ENCODE data around the gene MKLN1. TPM values are rescaled to one million over a fixed set of nuclear protein-coding genes. Genes with fewer than 3 reads are reported as not detected.

The MKLN1 gene
- polyA plus RNA-seq, 1 of the 3 experiments (the other 2 are of a cell fraction), result 11.0 TPM

GRCh38 chr7:131424219-131424822 is 96.6 kb downstream of the MKLN1 start:
- H3K9me2 ChIP-seq, result no peaks in the 10 kb centered on the region
- 88% methylated on average over 5 of the region's 5 CpGs for WGBS (ENCODE audit: low lambda C conversion rate)

More at GRCh38 chr7:131424219-131424822, 96.6 kb downstream of the MKLN1 start:
- H2AFZ ChIP-seq (ENCODE audit: low read depth), result no peak overlapping the region
- H3K79me2 ChIP-seq (ENCODE audit: insufficient read depth), result peaks cover 32% of the 10 kb centered on the region
- ChIA-PET POLR2A (no interaction called here), CTCF (interaction anchor here (0.5 to 2.5 kb wide), 19 partner anchors 9 to 442 kb away, joined by 3 to 13 read pairs (median 4); no protein-coding TSS in a partner anchor)
- TF ChIP-seq JUND (IDR thresholded peaks at IDR 0.05), result no peak
- no peak for TF ChIP-seq FOXM1 (IDR thresholded peaks at IDR 0.05; ENCODE audit: low read depth)
- TF ChIP-seq CHD2 (IDR thresholded peaks at IDR 0.05; ENCODE audit: low read length, partially characterized antibody), result peak; percentile 28
- TF ChIP-seq SMC3 (IDR thresholded peaks at IDR 0.05; ENCODE audit: low read depth, low read length), result peak; percentile 79
- no peak for TF ChIP-seq ZBTB33 (IDR thresholded peaks at IDR 0.05; ENCODE audit: borderline replicate concordance, low read depth)
- TF ChIP-seq POLR2AphosphoS5 (IDR thresholded peaks at IDR 0.05; ENCODE audit: low read depth, low read length), result no peak
- TF ChIP-seq NRF1 (IDR thresholded peaks at IDR 0.05; ENCODE audit: low read depth, low read length), result no peak
- no peak for TF ChIP-seq ELF1 (IDR thresholded peaks at IDR 0.05)
- peak; percentile 94 for TF ChIP-seq CTCF (IDR thresholded peaks at IDR 0.05)
- TF ChIP-seq RCOR1 (IDR thresholded peaks at IDR 0.05; ENCODE audit: low read length), result no peak
- no peak for TF ChIP-seq TEAD4 (IDR thresholded peaks at IDR 0.05; ENCODE audit: borderline replicate concordance, insufficient read depth)
- peak; percentile 85 for TF ChIP-seq RAD21 (IDR thresholded peaks at IDR 0.05; ENCODE audit: low read length)
- no peak for TF ChIP-seq MEF2A (IDR thresholded peaks at IDR 0.05; ENCODE audit: borderline replicate concordance, low read depth)
- no peak for TF ChIP-seq PBX3 (IDR thresholded peaks at IDR 0.05)
- 0 out of 2 replicates have a peak, but pooled peaks have one; percentile 28 for TF ChIP-seq MXI1 (IDR thresholded peaks at IDR 0.05; ENCODE audit: low read depth, low read length)
- no peak for TF ChIP-seq RFX5 (IDR thresholded peaks at IDR 0.05; ENCODE audit: low read length)
- TF ChIP-seq USF2 (IDR thresholded peaks at IDR 0.05; ENCODE audit: borderline replicate concordance, low read depth, low read length), result no peak
- no peaks in the 10 kb centered on the region; a peak in 1 of 4 replicates for H3K4me1 ChIP-seq (ENCODE audit: control insufficient read depth in 1 of 2, insufficient read depth in 2 of 2, low read depth in 1 of 2, low read length in 1 of 2)
- peaks cover 4% of the 10 kb centered on the region; the same call in 1 of the 2 replicates for H4K20me1 ChIP-seq (ENCODE audit: insufficient read depth)
- no peak overlapping the region for H3K27ac ChIP-seq (ENCODE audit: low read depth in 2 of 2, low read length in 1 of 2)
- H3K9ac ChIP-seq, result no peak overlapping the region
- peaks cover 12% of the 10 kb centered on the region for H3F3A ChIP-seq (replicated peaks; ENCODE audit: insufficient read depth)
- no peak overlapping the region for H3K4me2 ChIP-seq
- H3K36me3 ChIP-seq (replicated peaks in 1 of 2; ENCODE audit: control insufficient read depth in 1 of 2, insufficient read depth in 2 of 2, low read length in 1 of 2), result peaks cover 27 to 56% of the 10 kb centered on the region in 2 experiments
- no peaks in the 10 kb centered on the region for H3K27me3 ChIP-seq (ENCODE audit: insufficient read depth)
- H3K9me3 ChIP-seq, result no peaks in the 10 kb centered on the region
- peak; percentile 52 for DNase-seq
- no peak overlapping the region for H3K4me3 ChIP-seq (ENCODE audit: low read depth in 2 of 2, low read length in 1 of 2)

Data from SK-N-SH (cell line).